ENCODE data around the gene FBXW8.

The FBXW8 gene

GRCh38 chr12:116910645-116911451 is at the start of gene FBXW8:
FBXW8 (plus strand) TSS chr12:116910950; CDS start chr12:116911038, 88 bp downstream.
- peak; percentile 80 for DNase-seq (ENCODE audit: low spot score)

- peak; percentile 94 for DNase-seq (ENCODE audit: low spot score)
Measured at GRCh38 chr12:116861320-116861719, 49.4 kb upstream of the FBXW8 start.

GRCh38 chr12:116862167-116862566 is 48.6 kb upstream of the FBXW8 start:
- no peak for DNase-seq (ENCODE audit: low spot score)

- DNase-seq (ENCODE audit: low spot score), result peak; percentile 66
Measured at GRCh38 chr12:116863275-116863767, 47.4 kb upstream of the FBXW8 start.

GRCh38 chr12:116864371-116865160 is 46.2 kb upstream of the FBXW8 start:
- DNase-seq (ENCODE audit: low spot score), result no peak

- peak; percentile 43 for DNase-seq (ENCODE audit: low spot score)
Measured at GRCh38 chr12:116867523-116867922, 43.2 kb upstream of the FBXW8 start.

GRCh38 chr12:116870306-116870705 is 40.4 kb upstream of the FBXW8 start:
- DNase-seq (ENCODE audit: low spot score), result no peak

GRCh38 chr12:116874324-116874995 is 36.3 kb upstream of the FBXW8 start:
- DNase-seq (ENCODE audit: low spot score), result no peak

GRCh38 chr12:116876151-116876869 is 34.4 kb upstream of the FBXW8 start:
- no peak for DNase-seq (ENCODE audit: low spot score)

GRCh38 chr12:116878567-116879508 is 31.9 kb upstream of the FBXW8 start:
- peak; percentile 32 for DNase-seq (ENCODE audit: low spot score)

- DNase-seq (ENCODE audit: low spot score), result peak; percentile 53
Measured at GRCh38 chr12:116879509-116880212, 31.1 kb upstream of the FBXW8 start.

- DNase-seq (ENCODE audit: low spot score), result peak; percentile 60
Measured at GRCh38 chr12:116880213-116880816, 30.4 kb upstream of the FBXW8 start.

GRCh38 chr12:116880817-116881324 is 29.9 kb upstream of the FBXW8 start:
- DNase-seq (ENCODE audit: low spot score), result peak; percentile 86

GRCh38 chr12:116881325-116881876 is 29.3 kb upstream of the FBXW8 start, which contains the start of gene HRK:
HRK (minus strand) TSS chr12:116881441; CDS start chr12:116881307, 134 bp downstream.
- peak; percentile 71 for DNase-seq (ENCODE audit: low spot score)

GRCh38 chr12:116881877-116882507 is 28.8 kb upstream of the FBXW8 start:
- peak; percentile 45 for DNase-seq (ENCODE audit: low spot score)

- DNase-seq (ENCODE audit: low spot score), result peak; percentile 68
Measured at GRCh38 chr12:116882742-116883141, 28.0 kb upstream of the FBXW8 start.

GRCh38 chr12:116884871-116885270 is 25.9 kb upstream of the FBXW8 start:
- DNase-seq (ENCODE audit: low spot score), result no peak

GRCh38 chr12:116885491-116885890 is 25.3 kb upstream of the FBXW8 start:
- peak; percentile 89 for DNase-seq (ENCODE audit: low spot score)
